GM18502 (cell line): ENCODE measurements around the gene RGL3.
"Not testable (repeated sequence)": the region's sequence is repeated elsewhere in the genome, so short reads cannot be mapped to it uniquely, and the experiment has no call there.

Experiments
- ATAC-seq: cut with Tn5 transposase; IDR thresholded peaks from one replicate; pipeline ENCODE4 v1.9.1; 2021; ENCODE audit warnings: mild to moderate bottlenecking; ENCODE audit not compliant: unreplicated experiment, poor library complexity

RGL3 gene

DNA sequence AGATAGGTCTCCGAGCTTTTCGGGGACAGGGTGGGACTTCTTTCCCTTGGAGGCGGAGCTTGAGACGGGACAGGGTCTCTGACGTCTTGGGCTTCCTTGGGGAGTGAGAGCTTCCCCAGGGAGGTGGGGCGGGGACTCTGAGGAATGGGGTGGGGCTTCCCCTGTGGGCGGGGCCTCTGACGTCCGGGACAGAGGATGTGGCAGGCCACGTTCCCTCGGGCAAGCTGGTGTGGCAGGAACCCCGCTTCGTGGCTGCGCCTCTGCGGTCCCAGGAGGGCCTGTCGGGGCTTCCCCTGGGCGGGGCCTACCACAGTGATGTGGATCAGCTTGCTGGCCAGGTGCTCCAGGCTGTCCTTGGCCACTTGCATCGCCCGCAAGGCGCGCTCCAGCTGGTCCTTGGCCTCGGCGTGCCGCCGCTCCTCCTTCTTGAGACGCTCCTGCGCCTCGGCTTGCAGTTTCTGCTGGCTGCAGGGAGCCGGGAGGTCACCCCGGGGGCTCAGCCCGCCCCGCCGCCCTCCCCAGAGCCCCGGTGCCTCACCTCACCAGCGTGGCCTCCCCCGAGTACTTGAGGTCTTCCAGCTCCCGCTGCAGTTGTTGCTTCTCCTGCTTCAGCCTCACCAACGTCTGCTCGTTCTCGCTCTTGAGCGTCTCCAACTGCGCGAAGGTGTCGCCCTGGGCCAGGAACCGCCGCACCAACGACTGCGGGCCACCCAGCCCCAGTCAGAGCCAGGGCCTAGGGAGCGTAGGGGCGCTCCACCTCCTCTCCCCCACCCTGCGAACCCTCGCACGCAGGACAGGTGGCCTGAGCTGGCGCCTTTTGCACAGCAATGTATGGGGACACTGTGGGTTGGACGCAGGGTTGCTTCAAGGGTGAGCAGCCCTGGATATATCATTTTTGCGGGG is 3.3 kb upstream of the RGL3 start:
- peak; percentile 60 for ATAC-seq

DNA sequence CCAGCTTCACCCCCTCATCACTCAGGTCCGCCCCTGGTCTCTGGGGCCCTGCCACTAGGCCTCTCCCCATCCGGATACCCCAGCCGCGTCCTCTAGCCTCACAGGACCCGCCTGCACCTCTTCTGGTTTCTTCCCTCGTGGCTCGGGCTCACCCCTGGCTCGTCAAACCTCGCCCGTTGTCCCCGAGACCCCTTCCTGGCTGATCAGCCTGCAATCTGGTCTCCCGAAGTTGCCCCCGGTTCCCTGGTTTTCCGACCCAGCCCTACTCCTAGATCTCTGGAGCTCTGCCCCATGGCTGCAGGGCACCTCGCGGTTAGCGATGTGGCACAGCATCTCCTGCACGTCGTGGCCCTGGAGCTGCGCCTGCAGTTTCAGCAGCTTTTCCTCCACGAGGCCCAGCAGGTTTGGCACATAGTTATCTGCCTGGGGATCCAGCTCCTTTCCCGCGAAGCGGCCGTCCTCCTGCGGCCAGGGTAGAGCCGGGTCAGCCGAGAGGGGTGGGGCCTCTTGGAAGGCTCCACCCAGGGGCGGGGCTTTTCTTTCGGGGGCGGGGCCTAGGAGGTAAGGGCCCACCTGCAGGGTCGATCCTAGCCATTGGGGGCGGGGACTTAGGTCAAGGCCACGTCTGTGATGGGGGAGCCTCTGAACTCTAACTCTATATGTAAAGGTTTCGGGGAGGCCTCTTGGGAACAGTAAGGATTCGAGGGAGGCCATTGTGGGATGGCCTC is 2.4 kb upstream of the RGL3 start:
- peak; percentile 39 for ATAC-seq

DNA sequence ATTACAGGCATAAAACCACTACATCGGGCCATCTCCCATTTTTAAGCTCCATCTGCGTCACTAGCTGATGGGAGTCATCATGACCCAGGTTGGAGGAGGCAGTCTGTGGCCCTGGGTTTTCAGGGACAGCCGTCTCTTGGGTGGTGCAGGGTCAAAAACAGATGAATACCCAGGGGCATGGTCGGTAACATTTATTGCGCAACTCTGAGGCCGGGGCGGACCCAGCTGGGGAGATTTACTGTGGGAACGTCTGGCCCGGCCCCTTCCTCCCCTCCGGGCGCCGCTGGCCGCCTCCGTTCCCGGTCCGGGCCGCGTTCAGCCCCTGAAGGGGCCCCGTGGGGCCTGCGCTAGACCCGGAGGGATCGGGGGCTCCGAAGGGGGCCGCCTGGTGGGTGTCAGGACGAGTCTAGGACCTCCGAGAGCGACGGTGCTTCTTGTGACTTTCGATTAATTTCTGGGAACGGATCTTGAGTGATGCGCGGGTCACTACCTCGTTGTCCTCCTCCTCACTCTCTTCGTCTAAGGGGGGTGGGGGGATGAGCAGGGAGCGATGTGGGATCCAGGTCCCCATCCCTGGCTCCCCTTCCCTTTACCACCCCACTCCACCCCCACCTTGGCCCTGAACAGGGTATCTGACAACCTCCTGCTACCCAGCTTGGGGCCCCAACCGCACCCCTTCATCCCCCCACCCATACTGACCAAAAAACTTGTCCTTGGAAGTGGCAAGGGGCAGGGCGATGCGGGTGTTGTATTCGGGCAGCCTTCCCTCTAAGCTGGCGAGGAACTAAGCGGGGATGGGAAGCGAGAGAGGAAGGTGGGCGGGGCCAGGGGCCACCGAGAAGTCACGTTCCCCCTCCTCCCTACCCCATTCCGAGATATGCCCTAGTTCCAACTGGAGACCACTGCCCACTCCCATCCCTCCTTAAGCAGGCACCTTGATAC is 1.6 kb upstream of the RGL3 start:
- no peak for ATAC-seq

DNA sequence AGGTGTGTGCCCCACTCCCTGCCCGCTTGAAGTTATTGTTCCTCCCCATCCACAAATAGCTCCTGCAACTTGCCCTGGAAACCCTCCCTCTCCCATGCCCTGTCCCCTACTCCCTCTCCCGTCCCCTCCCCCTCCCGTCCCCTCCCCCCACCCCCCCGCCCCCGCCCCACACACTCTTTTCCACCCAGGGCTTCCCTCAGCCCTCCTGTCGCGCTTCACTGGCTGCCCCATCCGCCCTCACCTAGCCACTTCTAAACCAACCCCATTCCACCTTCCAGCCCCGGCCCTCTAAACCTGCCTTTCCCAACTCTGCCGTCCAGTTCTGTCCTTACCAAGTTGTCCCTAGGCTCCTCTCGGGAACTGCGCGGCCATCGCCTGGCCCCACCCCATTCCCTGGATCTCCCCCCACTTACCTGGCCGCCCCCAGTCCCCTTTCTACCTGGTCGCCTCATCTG is 993 bp downstream of the RGL3 start:
- ATAC-seq = no peak

DNA sequence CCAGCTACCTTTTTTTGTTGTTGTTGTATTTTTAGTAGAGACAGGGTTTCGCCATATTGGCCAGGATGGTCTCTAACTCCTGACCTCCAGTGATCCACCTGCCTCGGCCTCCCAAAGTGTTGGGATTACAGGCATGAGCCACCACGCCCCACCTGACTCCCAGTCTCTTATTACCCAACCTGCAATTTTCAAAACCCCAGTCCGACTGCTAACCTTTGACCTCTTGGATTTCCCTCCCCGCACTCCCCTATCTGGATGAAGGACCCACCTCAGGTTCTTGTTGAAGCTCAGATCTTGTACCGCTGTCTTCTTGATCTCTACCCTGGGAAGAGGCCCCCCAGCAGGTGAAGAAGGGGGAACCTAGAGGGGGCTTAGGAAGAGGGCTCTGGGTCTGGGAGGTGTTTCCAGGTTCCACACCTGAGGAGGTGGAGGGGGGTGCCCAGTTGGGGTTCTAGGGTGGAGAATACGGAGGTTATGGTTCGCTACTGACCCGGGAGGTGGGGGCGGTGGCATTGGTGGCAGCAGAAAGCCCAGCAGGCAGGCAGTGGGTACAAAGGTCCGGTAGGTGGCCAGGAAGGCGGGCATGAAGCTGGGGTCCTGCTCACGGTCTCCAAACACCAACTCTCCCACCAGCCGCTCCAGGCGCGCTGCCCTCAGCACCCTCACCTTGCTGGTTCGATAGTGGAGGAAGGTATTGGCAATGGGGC is 2.6 kb downstream of the RGL3 start:
- no peak for ATAC-seq

DNA sequence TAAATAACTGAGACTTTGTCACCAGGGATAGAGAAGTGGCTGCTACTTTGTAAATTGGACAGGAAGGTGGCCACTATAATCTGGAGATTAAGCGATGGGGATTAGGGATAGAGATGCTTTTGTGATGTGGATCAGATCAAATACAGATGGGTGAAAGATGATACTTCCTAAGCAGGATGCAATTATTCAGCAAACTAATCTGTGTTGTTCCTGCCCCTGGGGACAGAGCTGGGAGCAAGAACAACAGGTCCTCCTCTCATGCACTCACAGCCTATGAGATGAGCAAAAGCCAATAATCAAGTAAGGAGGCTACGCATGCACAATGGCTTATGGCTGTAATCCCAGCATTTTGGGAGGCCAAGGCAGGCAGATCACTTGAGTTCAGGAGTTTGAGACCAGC is 4.6 kb downstream of the RGL3 start:
- ATAC-seq = no peak

DNA sequence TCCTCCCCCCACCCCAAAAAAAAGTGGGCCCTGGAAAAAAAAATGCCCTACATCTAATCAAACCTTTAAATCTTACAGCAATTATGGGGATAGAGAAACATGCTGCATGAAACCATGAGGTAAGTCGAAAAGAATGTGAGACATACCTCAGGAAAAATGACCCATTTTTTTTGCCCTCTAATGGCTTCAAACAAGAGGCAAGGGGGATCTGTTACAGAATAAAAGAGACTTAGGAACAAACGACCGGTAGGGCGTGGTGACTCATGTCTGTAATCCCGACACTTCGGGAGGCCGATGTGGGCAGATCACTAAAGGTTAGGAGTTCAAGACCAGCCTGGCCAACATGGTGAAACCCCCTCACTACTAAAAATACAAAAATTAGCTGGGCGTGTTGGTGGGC is 8.4 kb downstream of the RGL3 start:
- ATAC-seq = no peak

DNA sequence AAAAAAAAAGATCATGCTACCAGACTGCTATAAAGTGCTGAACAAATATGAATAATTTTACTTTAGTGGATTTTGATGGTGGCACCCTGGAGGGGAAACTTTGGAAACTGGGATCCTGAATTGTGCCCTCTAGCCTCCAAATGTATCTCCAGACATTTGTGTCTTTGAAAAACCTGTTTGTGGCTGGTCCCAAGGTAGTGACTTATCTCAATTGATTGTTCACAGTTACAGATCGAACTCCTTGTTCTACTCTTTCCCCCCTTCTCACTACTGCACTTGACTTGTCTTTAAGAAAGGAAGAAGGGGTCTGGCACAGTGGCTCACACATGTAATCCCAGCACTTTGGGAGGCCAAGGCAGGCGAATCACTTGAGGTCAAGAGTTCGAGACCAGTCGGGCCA is 10.5 kb downstream of the RGL3 start:
- ATAC-seq = no peak

DNA sequence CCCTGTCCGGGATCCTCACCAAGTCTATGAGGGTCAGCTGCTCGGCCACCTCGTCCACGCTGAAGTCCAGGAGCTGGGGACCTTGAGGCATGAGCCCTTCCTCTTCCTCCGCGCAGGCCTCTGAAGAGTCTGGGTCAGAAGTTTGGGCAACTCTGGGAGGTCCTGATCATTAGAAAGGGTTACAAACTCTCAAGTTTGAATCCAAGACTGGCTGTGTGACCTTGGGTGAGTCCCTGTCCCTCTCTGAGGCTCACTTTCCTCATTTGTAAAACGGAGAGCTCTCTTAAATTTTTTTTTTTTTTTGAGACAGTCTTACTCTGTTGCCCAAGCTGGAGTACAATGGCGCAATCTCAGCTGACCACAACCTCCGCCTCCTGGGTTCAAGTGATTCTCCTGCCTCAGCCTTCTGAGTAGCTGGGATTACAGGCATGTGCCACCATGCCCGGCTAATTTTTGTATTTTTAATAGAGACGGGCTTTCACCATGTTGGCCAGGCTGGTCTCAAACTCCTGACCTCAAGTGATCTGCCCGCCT is 12.3 kb downstream of the RGL3 start:
- ATAC-seq = not testable (repeated sequence)

DNA sequence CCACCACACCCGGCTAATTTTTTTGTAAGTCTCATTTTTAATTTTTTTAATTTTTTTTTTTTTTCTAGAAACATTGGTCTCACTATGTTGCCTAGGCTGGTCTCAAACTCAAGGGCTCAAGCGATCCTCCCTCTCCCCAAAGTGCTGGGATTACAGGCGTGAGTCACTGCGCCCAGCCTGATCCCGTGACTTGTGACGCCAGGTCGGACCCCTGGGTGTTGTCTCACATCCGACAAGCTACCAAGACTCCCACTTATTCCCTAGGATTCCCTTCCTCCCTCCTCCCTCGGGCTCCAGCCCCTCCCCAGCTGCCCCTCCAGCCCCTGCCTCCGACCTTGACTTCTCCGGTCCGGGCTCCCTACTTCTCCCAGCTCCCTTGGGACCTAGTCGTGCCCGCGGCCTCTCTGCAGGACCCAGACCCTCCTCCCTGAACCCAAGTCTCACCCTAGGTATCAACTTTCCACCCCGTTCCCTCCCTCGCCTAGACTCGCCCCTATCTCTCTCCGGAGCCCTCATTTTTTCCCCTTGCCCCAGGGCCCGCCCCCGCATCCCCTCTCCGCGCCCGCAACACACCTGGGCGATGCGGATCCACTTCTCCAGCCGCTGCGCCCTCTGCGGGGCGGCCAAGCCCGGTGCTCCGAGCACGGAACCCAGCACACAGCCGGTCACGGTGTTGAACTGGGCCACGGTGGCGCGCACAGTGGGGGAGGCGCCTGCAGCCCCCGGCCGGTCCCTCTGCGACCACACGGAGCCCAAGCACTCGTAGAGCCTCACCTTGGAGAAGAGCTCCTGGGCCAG is 13.1 kb downstream of the RGL3 start:
- no peak for ATAC-seq

DNA sequence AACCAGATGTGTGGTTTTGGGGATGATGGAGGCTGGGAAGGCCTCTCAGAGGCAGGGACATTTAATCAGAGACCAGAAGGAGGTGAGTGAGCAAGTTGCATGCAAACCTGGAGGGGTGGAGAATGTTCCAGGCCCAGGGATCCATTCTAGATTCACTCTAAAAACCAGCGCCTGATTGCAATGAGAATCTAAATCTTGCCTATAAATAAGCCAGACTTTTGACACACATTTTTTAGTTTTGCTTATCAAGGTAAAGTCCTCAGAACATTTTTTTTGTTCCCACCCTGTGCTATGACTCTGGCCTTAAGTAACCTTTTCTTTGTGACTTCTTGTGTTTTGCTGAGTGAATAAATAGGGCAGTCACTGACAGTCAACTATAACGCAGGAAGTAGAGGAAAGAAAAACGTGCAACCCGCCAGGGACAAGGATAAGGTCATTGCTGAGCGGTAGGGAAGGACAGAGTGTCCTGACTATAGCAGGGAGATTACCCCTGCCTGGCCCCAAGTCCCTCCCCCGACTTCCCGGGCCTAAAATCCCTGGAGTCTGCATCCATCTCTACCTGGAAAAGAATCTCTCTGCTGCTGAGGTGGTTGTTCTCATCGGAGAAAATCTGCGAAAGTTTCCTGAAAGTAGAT is 14.4 kb downstream of the RGL3 start:
- ATAC-seq = no peak

DNA sequence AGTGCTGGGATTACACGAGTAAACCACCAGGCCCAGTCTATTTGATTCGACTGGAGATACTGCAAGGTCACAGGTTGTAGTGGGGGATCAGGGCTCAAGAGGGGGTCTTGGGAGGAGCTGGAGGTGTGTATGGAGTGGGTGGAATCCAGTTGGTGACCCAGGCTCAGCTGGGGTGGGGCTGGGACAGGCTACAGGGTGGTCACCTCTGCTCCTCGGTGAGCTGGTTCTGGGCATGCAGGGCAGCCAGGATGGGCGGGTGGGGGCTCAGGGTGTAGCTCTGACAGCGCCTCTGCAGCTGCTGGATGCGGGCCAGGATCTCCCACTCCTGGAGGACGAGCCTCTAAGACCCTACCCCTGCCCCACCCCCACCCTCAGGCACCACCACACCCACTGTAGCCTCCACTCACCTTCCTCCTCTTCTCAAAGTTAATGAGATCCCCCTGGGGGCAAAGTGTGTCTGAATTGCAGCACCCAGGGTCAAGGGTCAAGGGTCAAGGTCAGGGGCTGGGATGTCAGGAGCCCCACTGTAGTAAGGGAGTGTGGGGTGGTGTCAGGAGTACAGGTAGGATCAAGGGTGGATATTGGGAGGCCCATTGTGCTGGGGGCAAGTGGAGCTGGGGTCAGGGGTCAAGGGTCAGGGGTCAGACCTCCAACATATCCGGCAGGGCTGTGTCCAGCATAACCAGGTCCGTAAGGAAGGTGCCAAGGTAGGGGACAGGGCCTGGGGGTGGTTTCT is 17.1 kb downstream of the RGL3 start:
- ATAC-seq = no peak

DNA sequence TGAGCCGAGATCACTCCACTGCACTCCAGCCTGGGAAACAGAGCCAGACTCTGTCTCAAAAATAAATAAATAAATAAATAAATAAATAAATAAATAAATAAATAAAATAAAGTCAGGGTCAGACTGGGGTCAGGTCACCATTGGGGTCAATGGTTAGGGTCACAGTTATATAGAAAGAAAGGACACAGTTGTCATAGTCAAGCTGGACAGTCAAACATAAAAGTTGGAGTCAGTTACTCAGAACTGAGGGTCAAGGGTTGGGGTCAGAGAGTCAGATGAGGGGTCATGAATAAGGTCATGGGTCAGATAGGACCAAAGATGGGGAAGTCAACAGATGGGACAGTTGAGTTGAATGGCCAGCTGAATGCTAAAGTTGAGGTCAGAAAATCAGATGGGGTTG is 18.3 kb downstream of the RGL3 start:
- no peak for ATAC-seq

DNA sequence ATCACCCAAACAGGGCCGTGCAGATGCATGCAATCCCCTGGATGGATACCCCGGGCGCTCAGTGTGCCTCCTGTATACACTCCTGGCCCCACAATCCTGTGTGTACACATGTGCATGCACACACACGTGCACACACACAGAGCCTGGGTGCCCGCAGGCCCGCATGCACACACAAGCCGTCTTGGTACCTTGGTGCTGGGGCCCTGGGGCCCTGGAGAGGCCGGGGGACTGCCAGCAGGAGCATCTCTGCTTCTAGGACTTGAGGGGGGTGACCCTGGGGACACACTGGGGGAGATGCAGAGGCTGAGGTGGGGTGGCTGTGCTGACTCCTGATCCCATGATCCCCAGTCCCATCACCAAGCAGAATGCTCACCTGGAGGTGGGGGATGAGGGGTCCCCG is 19.4 kb downstream of the RGL3 start:
- ATAC-seq = no peak

DNA sequence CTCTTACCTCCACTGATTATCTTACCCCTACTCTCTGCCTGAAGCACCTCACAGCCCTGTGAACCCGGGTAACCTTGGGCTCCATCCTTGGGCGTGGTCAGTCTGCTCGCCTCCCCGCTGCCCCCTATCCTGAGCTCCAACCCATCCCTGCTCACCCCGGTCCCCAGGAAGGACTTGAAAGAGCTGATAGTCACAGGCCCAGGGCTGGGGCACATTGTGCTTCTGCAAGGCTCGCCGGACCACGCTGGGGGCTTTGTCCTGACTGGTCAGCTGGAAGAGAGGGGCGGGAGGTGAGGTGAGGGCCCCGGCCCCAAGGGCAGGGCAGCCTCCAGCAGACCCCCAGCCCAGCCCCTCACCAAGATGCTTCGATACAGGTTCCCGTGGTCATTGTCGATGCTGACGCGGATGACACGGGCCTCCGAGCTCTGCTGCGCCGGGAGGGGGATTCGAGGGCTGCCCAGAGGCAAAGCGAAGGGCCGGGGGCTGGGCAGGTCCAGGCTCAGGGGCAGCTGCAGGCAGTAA is 22.0 kb downstream of the RGL3 start:
- no peak for ATAC-seq

DNA sequence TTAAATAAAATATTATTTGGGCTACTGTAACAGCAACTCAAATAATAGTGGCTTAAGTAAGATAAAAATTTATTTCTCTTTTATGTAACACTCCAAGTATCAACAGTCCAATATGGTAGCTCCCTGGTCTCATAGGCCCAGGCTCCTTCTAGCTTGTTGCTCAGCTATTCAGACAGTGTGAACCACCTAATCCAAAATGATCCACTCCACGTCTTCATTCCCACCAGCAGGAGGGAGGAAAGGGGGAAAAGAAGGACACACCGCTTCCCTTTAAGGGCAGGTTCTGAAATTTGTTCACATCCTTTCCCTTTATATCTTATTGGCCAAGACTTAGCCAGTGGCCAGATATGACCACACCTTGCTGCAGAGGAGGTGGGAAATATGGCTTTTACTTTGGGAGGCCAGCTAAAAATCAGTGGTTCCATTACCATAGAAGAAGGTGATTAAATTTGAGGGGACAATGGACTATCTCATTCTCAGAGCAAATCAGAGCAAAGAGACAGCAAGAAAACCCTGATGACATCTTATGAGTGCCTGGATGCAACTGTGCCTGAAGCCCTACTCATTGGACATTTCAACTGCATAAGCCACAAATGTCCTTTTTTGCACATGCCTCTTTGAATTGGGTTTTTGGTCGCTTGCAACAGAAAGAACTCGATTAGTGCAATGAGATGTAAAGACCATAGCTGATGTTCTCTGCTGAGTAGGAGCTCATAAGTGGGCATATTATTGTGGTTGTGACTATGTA is 28.0 kb downstream of the RGL3 start:
- no peak for ATAC-seq

DNA sequence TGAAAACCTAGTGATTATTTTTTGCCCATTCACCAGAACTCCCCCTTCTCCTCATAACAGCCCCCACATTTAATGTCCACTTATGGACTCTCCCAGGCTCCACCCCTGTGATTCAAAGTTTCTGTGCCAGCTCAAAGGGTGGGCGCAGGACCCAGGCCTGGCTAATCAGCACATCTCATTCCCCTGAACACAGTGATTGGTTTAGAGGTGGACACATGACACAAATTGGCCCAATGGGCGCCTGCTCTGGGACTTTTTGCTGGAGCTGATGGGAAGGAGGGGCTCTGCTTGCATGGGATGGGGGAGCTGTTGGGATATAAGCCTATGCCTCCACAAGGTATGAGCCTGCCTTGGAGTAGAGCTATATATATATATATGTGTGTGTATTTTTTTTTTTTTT is 28.8 kb downstream of the RGL3 start:
- no peak for ATAC-seq
